GM19239 (cell line): ENCODE measurements around the gene OR6V1.
"Not testable (repeated sequence)": the region's sequence is repeated elsewhere in the genome, so short reads cannot be mapped to it uniquely, and the experiment has no call there.

Experiments
- DNase-seq: peaks from one replicate; pipeline ENCODE4 v3.0.0; 2011; ENCODE audit warnings: low spot score; ENCODE audit not compliant: insufficient read length
- FAIRE-seq: peaks from 2 replicates; lab custom pipeline; 2011; peaks lifted over from hg19 to GRCh38; lab: Jason Lieb, UNC

OR6V1 gene

GRCh38 chr7:143042159-143042789 is 9.9 kb upstream of the OR6V1 start:
- no peak for FAIRE-seq
- DNase-seq, result no peak

GRCh38 chr7:143042790-143043271 is 9.3 kb upstream of the OR6V1 start:
- DNase-seq (no peak), FAIRE-seq (peak; percentile 63)

GRCh38 chr7:143043391-143043790 is 8.8 kb upstream of the OR6V1 start:
- DNase-seq, result no peak
- FAIRE-seq, result no peak

GRCh38 chr7:143046426-143046851 is 5.7 kb upstream of the OR6V1 start:
- DNase-seq, result no peak

GRCh38 chr7:143047326-143047725 is 4.8 kb upstream of the OR6V1 start:
- DNase-seq (no peak), FAIRE-seq (no peak)

More at GRCh38 chr7:143046426-143046851, 5.7 kb upstream of the OR6V1 start:
- no peak for FAIRE-seq

GRCh38 chr7:143048827-143049226 is 3.3 kb upstream of the OR6V1 start:
- FAIRE-seq (no peak), DNase-seq (no peak)

- DNase-seq (no peak), FAIRE-seq (no peak)
Observed at GRCh38 chr7:143049362-143049761, 2.8 kb upstream of the OR6V1 start.

GRCh38 chr7:143050931-143051330 is 1.2 kb upstream of the OR6V1 start:
- DNase-seq, result no peak
- FAIRE-seq, result no peak

GRCh38 chr7:143054621-143055020 is 2.5 kb downstream of the OR6V1 start:
- FAIRE-seq (no peak), DNase-seq (no peak)

GRCh38 chr7:143055754-143056153 is 3.6 kb downstream of the OR6V1 start:
- DNase-seq (no peak), FAIRE-seq (no peak)

GRCh38 chr7:143063741-143064140 is 11.6 kb downstream of the OR6V1 start:
- DNase-seq, result no peak
- no peak for FAIRE-seq

- DNase-seq, result no peak
- no peak for FAIRE-seq
Observed at GRCh38 chr7:143068446-143068845, 16.3 kb downstream of the OR6V1 start.

- FAIRE-seq (no peak), DNase-seq (no peak)
Observed at GRCh38 chr7:143069912-143070500, 17.9 kb downstream of the OR6V1 start.

GRCh38 chr7:143073556-143073955 is 21.4 kb downstream of the OR6V1 start:
- DNase-seq, result no peak
- no peak for FAIRE-seq

- FAIRE-seq, result no peak
- no peak for DNase-seq
Observed at GRCh38 chr7:143074141-143074540, 22.0 kb downstream of the OR6V1 start.

- DNase-seq, result no peak
- no peak for FAIRE-seq
Observed at GRCh38 chr7:143085109-143085508, 33.0 kb downstream of the OR6V1 start.

- DNase-seq, FAIRE-seq: not testable (repeated sequence)
Observed at GRCh38 chr7:143085610-143086009, 33.5 kb downstream of the OR6V1 start.

- not testable (repeated sequence) for FAIRE-seq, DNase-seq
Observed at GRCh38 chr7:143088549-143089231, 36.5 kb downstream of the OR6V1 start.

GRCh38 chr7:143096146-143096545 is 44.0 kb downstream of the OR6V1 start:
- no peak for DNase-seq
- no peak for FAIRE-seq

- not testable (repeated sequence) for FAIRE-seq
Observed at GRCh38 chr7:143099579-143099978, 47.4 kb downstream of the OR6V1 start.

More at GRCh38 chr7:143099579-143099978, 47.4 kb downstream of the OR6V1 start:
- DNase-seq, result not testable (repeated sequence)
